Measurements from ENCODE around the gene GRM7.

GRM7 gene

DNA sequence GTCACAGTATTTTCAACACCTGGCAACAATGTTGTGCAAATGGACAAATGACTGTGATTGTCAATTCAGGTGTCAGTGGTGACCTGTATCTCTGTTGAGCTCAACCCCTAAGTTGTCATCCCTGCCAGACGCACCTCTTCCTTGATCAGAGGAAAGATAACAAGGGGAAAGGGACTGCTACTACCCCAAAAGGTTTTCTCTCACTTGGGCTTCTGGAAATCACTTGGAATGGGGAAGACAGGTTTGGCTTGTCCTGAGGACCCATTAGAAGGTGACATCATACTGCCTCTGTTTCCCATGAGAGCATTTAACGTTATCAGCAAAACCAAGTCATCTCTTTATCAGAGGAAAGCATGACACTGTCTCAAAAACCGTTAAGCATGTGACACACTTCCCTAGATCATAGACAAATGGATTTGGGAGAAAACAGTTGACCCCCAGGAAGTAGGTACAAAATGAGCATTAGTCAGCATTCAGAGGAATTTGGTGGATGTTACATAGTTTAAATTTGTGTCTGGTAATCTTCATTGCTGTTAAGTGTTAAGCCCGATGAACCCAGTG is 769.5 kb downstream of the GRM7 start:
- ChIA-PET POLR2A (ENCODE audit: low non-redundant PET) (no interaction called here), CTCF (no interaction called here)
- TF ChIP-seq CTCF (conservative IDR thresholded peaks at IDR 0.05; ENCODE audit: low read depth) = no peak
- no peak for DNase-seq (ENCODE audit: low spot score)
- H3K27ac ChIP-seq = no peak overlapping the region

DNA sequence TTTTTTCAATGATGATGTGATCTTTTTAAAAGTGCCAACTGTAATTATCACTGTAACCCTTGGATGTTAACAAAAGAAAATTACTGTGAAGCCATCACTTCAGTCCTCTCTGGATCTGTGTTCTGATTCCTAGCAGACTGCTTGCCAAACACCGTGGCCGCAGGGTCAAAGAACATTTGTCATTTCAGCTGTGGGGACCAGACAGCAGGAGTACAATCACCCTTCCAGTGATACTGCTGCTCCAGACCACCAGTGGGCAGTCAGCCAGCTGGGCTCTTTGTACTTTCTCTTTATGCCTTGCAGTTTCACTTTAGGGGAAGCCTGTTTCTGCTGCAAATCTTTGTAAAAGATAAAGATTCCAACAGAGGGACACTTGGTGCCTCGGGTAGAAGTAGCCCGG is 770.0 kb downstream of the GRM7 start:
- ChIA-PET POLR2A (ENCODE audit: low non-redundant PET) (no interaction called here), CTCF (interaction anchor here (0.6 kb wide), 1 partner anchor 173 kb away, joined by 4 read pairs; no protein-coding TSS in a partner anchor)
- DNase-seq (ENCODE audit: low spot score) = no peak
- H3K27ac ChIP-seq = no peak overlapping the region
- no peak for TF ChIP-seq CTCF (conservative IDR thresholded peaks at IDR 0.05; ENCODE audit: low read depth)

DNA sequence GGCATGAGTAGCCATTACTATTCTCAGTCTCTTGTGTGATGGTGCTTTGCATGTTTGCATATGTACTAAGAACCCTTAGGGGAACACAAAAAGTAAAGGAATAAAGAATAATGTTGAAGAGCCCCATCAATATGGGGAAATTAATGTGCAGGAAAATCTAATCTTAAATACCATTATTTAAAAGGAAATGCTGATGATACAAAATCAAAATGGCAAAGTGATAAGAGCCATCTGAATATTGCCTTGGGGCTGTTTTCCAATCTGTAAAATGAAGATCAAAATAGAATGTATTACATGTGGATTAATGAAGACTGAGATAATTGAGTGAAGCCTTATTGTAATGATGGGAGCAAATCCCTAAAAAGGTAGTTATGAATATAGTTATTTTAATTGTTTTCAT is 771.4 kb downstream of the GRM7 start:
- ChIA-PET POLR2A (ENCODE audit: low non-redundant PET) (no interaction called here), CTCF (no interaction called here)
- no peak for DNase-seq (ENCODE audit: low spot score)
- H3K27ac ChIP-seq = no peak overlapping the region
- TF ChIP-seq CTCF (conservative IDR thresholded peaks at IDR 0.05; ENCODE audit: low read depth) = no peak

- no peak for DNase-seq (ENCODE audit: low spot score)
- POLR2A ChIA-PET (ENCODE audit: low non-redundant PET) = no interaction called here
- CTCF ChIA-PET = no interaction called here
- TF ChIP-seq CTCF (conservative IDR thresholded peaks at IDR 0.05; ENCODE audit: low read depth) = no peak
- no peak overlapping the region for H3K27ac ChIP-seq
Measured at GRCh38 chr3:7637694-7638093, 776.8 kb downstream of the GRM7 start.

GRCh38 chr3:7638103-7638502 is 777.2 kb downstream of the GRM7 start:
- H3K27ac ChIP-seq = no peak overlapping the region
- TF ChIP-seq CTCF (conservative IDR thresholded peaks at IDR 0.05; ENCODE audit: low read depth) = no peak
- DNase-seq (ENCODE audit: low spot score) = no peak
- ChIA-PET POLR2A (ENCODE audit: low non-redundant PET) (no interaction called here), CTCF (no interaction called here)

DNA sequence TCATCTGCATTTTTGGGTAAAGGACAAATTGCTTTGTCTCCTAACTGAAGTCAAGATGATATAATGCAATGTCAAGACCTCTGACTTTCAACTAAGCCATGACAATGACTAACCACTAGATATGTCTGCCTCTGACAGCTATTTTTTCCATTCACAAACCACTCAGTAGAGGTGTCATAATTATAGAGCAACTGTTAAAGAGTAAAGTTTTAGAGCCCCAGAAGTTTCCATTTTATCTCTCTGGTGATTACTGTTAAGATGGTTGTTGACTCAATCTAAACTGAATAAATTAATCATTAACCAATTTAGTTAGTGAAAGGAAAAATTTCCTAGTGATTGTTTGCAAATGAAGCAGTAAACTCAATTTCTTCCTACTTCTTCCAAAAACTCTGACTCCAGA is 779.9 kb downstream of the GRM7 start:
- POLR2A ChIA-PET (ENCODE audit: low non-redundant PET) = no interaction called here
- CTCF ChIA-PET = no interaction called here
- DNase-seq (ENCODE audit: low spot score) = no peak
- TF ChIP-seq CTCF (conservative IDR thresholded peaks at IDR 0.05; ENCODE audit: low read depth) = no peak
- H3K27ac ChIP-seq = no peak overlapping the region

DNA sequence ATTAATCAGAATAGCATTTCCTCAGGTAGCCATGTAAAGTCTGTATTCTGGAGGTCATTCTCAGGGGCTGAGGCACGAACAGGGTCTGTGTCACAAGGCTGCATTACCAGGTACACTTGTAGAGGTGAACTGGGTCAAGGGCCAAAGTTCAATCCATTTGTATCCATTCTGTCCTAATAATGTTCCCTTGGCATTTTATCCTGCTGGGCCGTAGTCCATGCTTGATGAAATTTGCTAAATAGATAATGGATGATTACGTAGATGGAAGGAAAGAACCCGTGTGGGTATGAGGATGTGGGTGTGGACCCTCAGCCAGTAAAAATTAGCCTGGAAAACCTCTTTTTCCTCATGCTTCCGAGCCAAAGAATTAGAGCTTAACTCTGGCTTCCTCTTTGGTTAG is 785.9 kb downstream of the GRM7 start:
- no peak for DNase-seq (ENCODE audit: low spot score)
- CTCF ChIA-PET = no interaction called here
- POLR2A ChIA-PET (ENCODE audit: low non-redundant PET) = no interaction called here
- no peak overlapping the region for H3K27ac ChIP-seq
- no peak for TF ChIP-seq CTCF (conservative IDR thresholded peaks at IDR 0.05; ENCODE audit: low read depth)

Data from RWPE1 (cell line).